Fibroblast of lung (primary cell): ENCODE data around the gene ZNF692. TPM values are rescaled to one million over a fixed set of nuclear protein-coding genes. Genes with fewer than 3 reads are reported as not detected.
A peak's percentile ranks its signal among the peaks of the same experiment; 100 is the strongest.

Experiments
- DNase-seq, 2 donors: peaks; one replicate each; pipeline versions ENCODE4 v3.0.0 to v3.0.0-alpha.2; 2010; ENCODE audit warnings: low read depth in 2 of 2
- H2AFZ ChIP-seq: 2 replicates; pipeline ENCODE4 v1.5.1; 2012; ENCODE audit warnings: low read length, control low read depth, inconsistent platforms
- H3K27ac ChIP-seq: 2 replicates; pipeline ENCODE4 v1.5.1; 2011; ENCODE audit warnings: low read length, control low read depth; ENCODE audit not compliant: insufficient read depth
- H3K27me3 ChIP-seq: 2 replicates; pipeline ENCODE4 v1.5.1; 2011; ENCODE audit warnings: mild to moderate bottlenecking, low read length; ENCODE audit not compliant: control insufficient read depth, insufficient read depth
- H3K36me3 ChIP-seq: 2 replicates; pipeline ENCODE4 v1.5.1; 2011; ENCODE audit warnings: low read length; ENCODE audit not compliant: control insufficient read depth, insufficient read depth
- H3K4me1 ChIP-seq: 2 replicates; pipeline ENCODE4 v1.5.1; 2011; ENCODE audit warnings: low read length; ENCODE audit not compliant: control insufficient read depth, insufficient read depth; ENCODE audit errors: extremely low read depth
- H3K4me2 ChIP-seq: 2 replicates; pipeline ENCODE4 v1.5.1; 2011; ENCODE audit warnings: low read length, control low read depth; ENCODE audit not compliant: insufficient read depth; ENCODE audit errors: extremely low read depth
- H3K4me3 ChIP-seq, 4 experiments: fragments of 200-600 bp in 1 of 4; sonication (generic) in 1 of 4; replicated peaks in 1 of 4; 2 replicates each; pipeline ENCODE4 v1.5.1; 2011 to 2016; ENCODE audit warnings: low read length in 4 of 4, low read depth in 3 of 4, mild to moderate bottlenecking in 3 of 4, control low read depth in 2 of 4, inconsistent platforms in 1 of 4, mixed read lengths in 1 of 4; ENCODE audit not compliant: insufficient read depth in 1 of 4; ENCODE audit errors: control extremely low read depth in 1 of 4
- H3K79me2 ChIP-seq: 2 replicates; pipeline ENCODE4 v1.5.1; 2012; ENCODE audit warnings: mild to moderate bottlenecking, low read length, inconsistent platforms; ENCODE audit not compliant: control insufficient read depth, insufficient read depth
- H3K9ac ChIP-seq: 2 replicates; pipeline ENCODE4 v1.5.1; 2011; ENCODE audit warnings: mild to moderate bottlenecking, low read length, control low read depth; ENCODE audit not compliant: insufficient read depth
- H3K9me3 ChIP-seq: 2 replicates; pipeline ENCODE4 v1.5.1; 2012; ENCODE audit warnings: low read depth, low read length; ENCODE audit not compliant: control insufficient read depth, insufficient read depth
- H4K20me1 ChIP-seq: 2 replicates; pipeline ENCODE4 v1.5.1; 2011; ENCODE audit warnings: low read length; ENCODE audit not compliant: control insufficient read depth, insufficient read depth; ENCODE audit errors: extremely low read depth
- EZH2 ChIP-seq: IDR thresholded peaks from 2 replicates; pipeline ENCODE4 v1.5.1; 2012; ENCODE audit warnings: low read length, control low read depth, mild to moderate bottlenecking; ENCODE audit errors: missing control alignments
- polyA plus RNA-seq, 2 donors: library from polyadenylated mRNA; depleted of rRNA in 1 of 2; stranded (reverse) in 1 of 2; unstranded in 1 of 2; fragments of >200 nt; gene quantifications; 2 replicates each; pipeline ENCODE4 v1.2.1, GENCODE V29; 2011 to 2012; ENCODE audit warnings: missing spikeins in 1 of 2
- total RNA-seq: library from RNA; depleted of rRNA; stranded (reverse); fragments of >200 nt; gene quantifications from 2 replicates; pipeline ENCODE4 v1.2.1, GENCODE V29; 2014
- TF ChIP-seq, protein P1 (sequence below), 2 donors: IDR thresholded peaks in 1 of 2; conservative IDR thresholded peaks in 1 of 2; 1 replicate in 1 of 2; 2 replicates in 1 of 2; pipeline ENCODE4 v1.5.1; 2011 to 2012; ENCODE audit warnings: low read length in 2 of 2, control low read depth in 1 of 2, inconsistent platforms in 1 of 2, low read depth in 1 of 2, mild to moderate bottlenecking in 1 of 2

ZNF692 gene
- total and polyA plus RNA-seq, 2 donors (not counting 1 experiment from before 2014, with no cell fraction given): 7.6 to 16.2 TPM

DNA sequence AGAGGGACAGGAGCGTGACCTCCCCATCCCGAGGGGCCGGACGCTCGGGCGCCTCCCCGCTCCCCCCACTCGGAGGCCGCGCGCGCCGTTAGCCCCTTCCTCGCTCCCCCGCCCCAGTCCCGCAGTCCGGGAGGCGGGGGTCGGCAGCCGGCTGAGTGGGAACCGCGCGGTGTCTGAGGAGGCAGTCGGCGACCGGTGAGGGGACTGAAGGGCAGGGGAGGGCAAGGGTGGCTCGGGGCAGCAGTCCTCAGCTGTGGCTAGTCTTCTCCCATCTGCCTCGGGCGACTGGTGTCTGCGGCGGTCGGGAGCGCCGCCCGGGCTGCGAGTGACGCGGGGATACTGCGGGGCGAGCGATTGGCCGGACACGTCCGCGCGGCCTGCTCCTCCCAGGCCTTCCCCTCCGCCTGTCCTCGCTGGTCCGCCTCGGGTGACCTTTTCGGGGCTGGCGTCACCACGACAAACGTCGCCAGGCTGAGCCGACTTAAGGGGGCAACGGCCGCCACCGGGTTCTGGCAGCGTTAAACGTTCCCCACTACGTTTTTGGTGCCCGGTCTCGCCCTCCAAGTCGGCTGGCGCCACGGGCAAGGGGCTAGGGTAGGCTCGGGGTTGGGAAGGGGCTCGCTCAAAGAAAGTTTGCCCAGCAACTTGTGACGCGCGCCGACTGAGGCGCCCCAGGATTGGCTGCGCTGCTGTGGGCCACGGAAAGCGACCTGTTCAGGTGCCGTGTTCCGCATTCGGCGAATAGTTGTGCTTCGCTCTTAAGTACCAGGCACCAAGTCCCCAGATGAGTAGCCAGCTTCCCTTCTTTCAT, 20.3 kb downstream of the ZNF692 start:
- H3K9ac ChIP-seq: peak overlapping the region; percentile 99
- peaks cover 11% of the 10 kb centered on the region for H3K4me1 ChIP-seq
- no peaks in the 10 kb centered on the region for H3K36me3 ChIP-seq
- H3K27ac ChIP-seq: peak overlapping the region; percentile 99
- H3K79me2 ChIP-seq: peaks cover 26% of the 10 kb centered on the region
- no peak for TF ChIP-seq EZH2
- TF ChIP-seq, protein P1, sequence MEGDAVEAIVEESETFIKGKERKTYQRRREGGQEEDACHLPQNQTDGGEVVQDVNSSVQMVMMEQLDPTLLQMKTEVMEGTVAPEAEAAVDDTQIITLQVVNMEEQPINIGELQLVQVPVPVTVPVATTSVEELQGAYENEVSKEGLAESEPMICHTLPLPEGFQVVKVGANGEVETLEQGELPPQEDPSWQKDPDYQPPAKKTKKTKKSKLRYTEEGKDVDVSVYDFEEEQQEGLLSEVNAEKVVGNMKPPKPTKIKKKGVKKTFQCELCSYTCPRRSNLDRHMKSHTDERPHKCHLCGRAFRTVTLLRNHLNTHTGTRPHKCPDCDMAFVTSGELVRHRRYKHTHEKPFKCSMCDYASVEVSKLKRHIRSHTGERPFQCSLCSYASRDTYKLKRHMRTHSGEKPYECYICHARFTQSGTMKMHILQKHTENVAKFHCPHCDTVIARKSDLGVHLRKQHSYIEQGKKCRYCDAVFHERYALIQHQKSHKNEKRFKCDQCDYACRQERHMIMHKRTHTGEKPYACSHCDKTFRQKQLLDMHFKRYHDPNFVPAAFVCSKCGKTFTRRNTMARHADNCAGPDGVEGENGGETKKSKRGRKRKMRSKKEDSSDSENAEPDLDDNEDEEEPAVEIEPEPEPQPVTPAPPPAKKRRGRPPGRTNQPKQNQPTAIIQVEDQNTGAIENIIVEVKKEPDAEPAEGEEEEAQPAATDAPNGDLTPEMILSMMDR (conservative IDR thresholded peaks at IDR 0.05 in 1 of 2, IDR thresholded peaks at IDR 0.05 in 1 of 2; ENCODE audit: low read depth in 1 of 2, low read length in 2 of 2): no peak
- peak overlapping the region; percentile 68 for H3K4me2 ChIP-seq
- no peaks in the 10 kb centered on the region for H4K20me1 ChIP-seq
- peak overlapping the region; percentile 84 to 91 (median 86) for H3K4me3 ChIP-seq
- DNase-seq: peak; percentile 85 to 87
- H3K9me3 ChIP-seq: no peaks in the 10 kb centered on the region
- no peaks in the 10 kb centered on the region for H3K27me3 ChIP-seq
- H2AFZ ChIP-seq: peak overlapping the region; percentile 52

DNA sequence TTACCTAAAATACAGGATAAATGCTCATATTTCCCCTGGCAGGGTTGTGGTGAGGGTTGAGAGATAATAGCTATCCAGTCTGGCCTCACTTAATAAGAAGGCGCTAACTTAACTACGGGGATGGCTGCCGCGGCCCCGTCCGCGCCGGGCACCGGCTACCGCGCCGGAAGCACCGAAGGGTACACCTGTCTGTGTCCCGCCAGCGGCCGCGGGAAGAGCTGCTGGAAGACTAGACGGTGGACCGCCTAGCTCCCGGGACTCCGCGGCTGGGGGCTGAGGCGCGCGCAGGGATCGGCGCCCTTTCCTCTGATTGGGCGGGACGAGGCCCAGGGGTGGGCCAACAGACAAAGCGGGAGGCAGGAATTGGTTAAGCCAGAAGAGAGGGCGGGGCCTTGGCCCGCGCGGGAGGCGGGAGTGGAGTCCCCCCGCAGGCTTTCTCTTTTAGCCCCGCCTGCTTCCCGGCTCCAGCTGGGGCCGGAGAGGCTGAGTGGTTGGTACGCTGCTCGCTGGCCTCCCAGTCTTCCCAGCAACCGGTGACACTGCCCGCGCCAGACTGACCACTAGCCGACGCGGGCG, 21.0 kb downstream of the ZNF692 start, which contains the start of gene ZNF672:
Gene ZNF672, plus strand, starts transcription at position 444 of the 576 bp plus-strand sequence. CDS start 9,051 bp downstream, outside the sequence.
- Histone ChIP-seq H3K9me3 (no peaks in the 10 kb centered on the region), H2AFZ (peak within 1 kb of the TSS; percentile 86), H3K4me1 (peaks cover 11% of the 10 kb centered on the region), H3K27ac (peak within 1 kb of the TSS; percentile 99), H3K4me3 (peak within 1 kb of the TSS; percentile 84 to 91 (median 86)), H3K9ac (peak within 1 kb of the TSS; percentile 99), H4K20me1 (no peaks in the 10 kb centered on the region), H3K27me3 (no peaks in the 10 kb centered on the region), H3K36me3 (no peaks in the 10 kb centered on the region), H3K4me2 (peak within 1 kb of the TSS; percentile 78), H3K79me2 (peaks cover 20% of the 10 kb centered on the region)
- DNase-seq: peak; percentile 96 to 97
- no peak for TF ChIP-seq EZH2
- TF ChIP-seq, protein P1 (conservative IDR thresholded peaks at IDR 0.05 in 1 of 2, IDR thresholded peaks at IDR 0.05 in 1 of 2; ENCODE audit: low read depth in 1 of 2, low read length in 2 of 2): no peak

DNA sequence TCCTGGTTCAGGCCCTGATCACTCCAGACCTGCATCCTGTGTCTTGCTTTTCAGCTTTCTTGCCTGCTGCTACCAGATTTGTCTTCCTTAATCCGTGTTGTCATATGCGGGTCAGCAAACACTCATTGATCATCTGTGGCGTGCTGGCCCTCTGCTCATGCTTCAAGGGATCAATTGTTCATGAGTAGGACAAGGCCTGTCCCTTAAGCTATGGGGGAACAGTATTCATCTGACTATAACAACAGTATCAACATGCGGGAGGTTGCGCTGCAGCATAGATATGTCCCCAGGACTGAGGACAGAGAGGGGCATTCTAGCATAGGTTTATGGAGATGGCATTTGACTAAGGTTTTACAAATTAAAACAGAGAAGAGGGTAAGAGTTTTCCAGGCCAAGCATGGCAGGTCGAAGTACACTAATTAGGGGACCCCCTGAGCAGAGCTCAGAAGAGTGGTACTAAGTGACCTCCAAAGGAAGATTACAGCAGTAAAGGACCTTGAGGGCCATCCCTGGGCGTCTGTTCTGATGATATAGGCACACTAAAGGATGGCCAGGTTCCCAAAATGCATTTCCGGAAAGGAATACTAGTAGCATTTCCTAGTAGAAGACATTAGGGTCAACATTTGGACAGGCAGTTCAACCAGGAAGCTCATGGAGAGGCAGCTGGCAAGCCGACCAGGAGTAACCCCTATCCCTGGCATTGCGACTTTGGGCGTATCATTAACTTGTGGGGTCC, 21.7 kb downstream of the ZNF692 start:
- peaks cover 20% of the 10 kb centered on the region for H3K79me2 ChIP-seq
- peaks cover 11% of the 10 kb centered on the region for H3K4me1 ChIP-seq
- H3K4me3 ChIP-seq: peak overlapping the region; percentile 66 to 84 (median 69)
- no peaks in the 10 kb centered on the region for H3K9me3 ChIP-seq
- peak overlapping the region; percentile 39 for H3K27ac ChIP-seq
- H2AFZ ChIP-seq: peak overlapping the region; percentile 86
- peak overlapping the region; percentile 67 for H3K9ac ChIP-seq
- DNase-seq: no peak
- H3K36me3 ChIP-seq: no peaks in the 10 kb centered on the region
- H4K20me1 ChIP-seq: no peaks in the 10 kb centered on the region
- TF ChIP-seq, protein P1 (conservative IDR thresholded peaks at IDR 0.05 in 1 of 2, IDR thresholded peaks at IDR 0.05 in 1 of 2; ENCODE audit: low read depth in 1 of 2, low read length in 2 of 2): no peak
- no peak for TF ChIP-seq EZH2
- H3K4me2 ChIP-seq: peak overlapping the region; percentile 78
- H3K27me3 ChIP-seq: no peaks in the 10 kb centered on the region
